Inflammatory macrophage treated with lipopolysaccharide for 1 hour (primary cell): Measurements from ENCODE around the gene WWP2.
"Not testable (repeated sequence)": the region's sequence is repeated elsewhere in the genome, so short reads cannot be mapped to it uniquely, and the experiment has no call there.

Source experiments
- DNase-seq, 2 donors: peaks; one replicate each; pipeline ENCODE4 v3.0.0-alpha.2; 2020 to 2022

Gene WWP2

DNA sequence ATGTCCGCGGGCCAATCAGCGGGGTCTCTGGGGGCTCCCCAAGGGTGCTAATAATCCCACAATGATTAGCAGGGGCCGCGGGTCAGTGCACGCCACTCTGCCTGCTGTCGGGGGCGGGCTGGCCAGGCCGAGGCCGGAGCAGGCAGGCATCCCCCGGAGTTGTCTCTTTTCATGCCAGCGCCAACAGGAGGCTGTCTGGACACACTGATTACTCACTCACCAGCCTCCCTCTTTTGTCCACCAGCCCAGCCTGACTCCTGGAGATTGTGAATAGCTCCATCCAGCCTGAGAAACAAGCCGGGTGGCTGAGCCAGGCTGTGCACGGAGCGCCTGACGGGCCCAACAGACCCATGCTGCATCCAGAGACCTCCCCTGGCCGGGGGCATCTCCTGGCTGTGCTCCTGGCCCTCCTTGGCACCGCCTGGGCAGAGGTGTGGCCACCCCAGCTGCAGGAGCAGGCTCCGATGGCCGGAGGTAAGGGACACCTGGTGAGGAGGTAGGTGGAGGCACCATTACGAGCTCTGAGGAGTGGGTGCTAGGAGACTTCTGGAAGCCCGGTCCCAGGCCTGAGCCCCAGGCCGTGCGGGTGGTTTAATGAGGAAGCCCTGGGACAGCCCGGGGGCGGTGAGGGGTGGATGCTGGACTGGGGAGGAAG, 189.0 kb downstream of the WWP2 start, which contains the start of gene CLEC18A:
Gene CLEC18A (plus strand): TSS at position 318 of the 655 bp plus-strand sequence. CDS start 33 bp downstream, at position 351.
- not testable (repeated sequence) for DNase-seq

DNA sequence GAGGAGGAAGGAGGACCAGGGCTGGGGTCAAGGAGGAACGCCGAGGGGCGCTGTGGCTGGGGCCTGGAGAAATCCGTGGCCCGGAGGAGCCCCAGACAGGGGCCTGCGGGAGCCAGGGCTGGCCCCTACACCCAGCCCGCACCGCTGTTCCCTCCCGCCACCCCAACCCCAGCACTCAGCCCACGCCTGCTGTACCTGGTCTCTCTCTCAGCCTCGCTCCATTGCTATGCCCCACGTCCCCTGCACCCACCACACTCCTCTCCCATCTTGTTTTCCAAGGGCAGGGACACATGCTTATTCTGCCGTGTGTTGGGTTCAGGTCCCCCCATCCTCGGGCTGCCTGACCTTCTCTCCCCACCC, 189.5 kb downstream of the WWP2 start:
- DNase-seq: not testable (repeated sequence)

DNA sequence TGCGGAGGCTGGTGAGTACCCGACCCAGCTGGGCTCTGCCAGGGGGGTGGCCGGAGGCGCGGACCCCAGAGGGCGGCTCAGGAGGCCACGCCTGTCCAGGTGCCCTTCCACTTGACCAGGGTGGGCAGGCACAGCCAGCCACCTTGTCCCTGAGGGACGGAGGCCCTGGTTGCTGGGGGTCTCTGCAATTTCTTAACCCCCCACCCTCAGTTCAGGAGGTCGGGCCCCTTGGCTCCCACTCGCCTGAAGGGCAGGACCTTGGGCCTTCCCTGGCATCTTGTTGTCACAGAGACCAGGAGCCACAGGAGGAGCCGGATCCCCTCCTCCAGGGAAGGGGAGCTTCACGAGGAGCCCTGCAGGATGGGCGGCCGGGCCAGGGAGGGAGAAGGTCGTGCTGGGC, 190.0 kb downstream of the WWP2 start:
- not testable (repeated sequence) for DNase-seq

- not testable (repeated sequence) for DNase-seq
These were observed 190.6 kb downstream of the WWP2 start for GRCh38 chr16:69952572-69953355.

- not testable (repeated sequence) for DNase-seq
These were observed 192.1 kb downstream of the WWP2 start for GRCh38 chr16:69954241-69954640.

DNA sequence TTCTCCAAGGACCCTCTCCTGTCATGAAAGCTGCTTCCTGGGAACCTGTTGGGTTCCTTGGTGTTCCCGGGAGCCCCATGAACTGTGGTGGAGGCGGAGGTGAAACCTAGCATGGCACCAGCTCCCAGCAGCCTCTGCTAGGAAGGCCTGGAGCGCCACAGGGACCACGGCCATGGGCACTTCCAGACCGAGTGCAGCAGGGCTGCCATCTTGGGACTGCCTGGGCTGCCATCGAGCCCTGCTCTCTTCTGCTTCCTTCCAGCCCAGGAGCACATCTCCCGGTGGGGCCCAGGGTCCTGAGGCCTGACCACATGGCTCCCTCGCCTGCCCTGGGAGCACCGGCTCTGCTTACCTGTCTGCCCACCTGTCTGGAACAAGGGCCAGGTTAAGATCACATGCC, 201.2 kb downstream of the WWP2 start:
- not testable (repeated sequence) for DNase-seq

DNA sequence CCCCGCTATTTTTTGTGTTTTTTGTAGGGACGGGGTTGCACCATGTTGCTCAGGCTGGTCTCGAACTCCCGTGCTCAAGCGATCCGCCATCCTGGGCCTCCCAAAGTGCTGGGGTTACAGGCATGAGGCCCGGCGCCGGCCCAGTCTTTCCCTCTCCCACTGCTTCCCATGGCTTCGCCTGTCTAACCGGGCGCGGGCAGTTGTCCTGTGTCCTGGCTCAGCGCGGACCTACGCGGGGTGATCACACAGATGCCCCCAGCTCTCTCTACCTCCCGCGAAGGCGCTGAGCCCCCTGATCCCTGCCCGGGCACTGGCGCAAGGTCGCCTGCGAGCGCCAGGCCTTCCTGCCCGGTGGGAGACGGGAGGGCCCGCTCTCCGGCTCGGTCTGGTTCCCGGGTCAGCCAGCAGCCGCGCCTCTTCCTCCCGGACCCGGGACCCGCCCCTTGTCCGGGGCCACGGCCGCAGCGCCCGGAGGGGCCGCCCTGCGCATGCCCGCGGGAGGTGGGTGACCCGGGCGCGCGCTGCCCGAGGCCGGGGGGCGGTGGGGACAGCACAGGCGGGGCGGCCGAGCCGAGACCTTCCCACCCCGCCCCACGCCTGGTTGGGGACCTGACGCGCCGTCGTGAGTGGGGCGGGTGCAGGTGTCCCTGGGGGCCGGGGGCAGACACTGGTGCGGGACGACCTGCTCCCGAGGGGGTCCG, 203.0 kb downstream of the WWP2 start:
- DNase-seq: not testable (repeated sequence)

- not testable (repeated sequence) for DNase-seq
These were observed 203.5 kb downstream of the WWP2 start for GRCh38 chr16:69965661-69966054.

- not testable (repeated sequence) for DNase-seq
These were observed 205.6 kb downstream of the WWP2 start for GRCh38 chr16:69967688-69968087.

DNA sequence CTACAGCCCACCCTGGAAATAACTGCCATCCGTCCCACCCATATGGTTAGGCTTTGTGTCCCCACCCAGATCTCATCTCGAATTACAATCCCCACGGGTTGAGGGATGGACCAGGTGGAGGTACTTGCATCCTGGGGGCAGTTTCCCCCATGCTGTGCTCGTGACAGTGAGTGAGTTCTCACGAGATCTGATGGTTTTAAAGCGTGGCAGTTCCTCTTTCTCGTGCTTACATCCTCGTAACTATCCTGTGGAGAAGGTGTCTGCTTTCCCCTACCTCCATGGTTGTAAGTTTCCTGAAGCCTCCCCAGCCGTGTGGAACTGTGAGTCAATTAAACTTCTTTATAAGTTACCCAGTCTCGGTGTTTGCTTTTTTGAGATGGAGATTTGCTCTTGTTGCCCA, 206.0 kb downstream of the WWP2 start:
- not testable (repeated sequence) for DNase-seq

DNA sequence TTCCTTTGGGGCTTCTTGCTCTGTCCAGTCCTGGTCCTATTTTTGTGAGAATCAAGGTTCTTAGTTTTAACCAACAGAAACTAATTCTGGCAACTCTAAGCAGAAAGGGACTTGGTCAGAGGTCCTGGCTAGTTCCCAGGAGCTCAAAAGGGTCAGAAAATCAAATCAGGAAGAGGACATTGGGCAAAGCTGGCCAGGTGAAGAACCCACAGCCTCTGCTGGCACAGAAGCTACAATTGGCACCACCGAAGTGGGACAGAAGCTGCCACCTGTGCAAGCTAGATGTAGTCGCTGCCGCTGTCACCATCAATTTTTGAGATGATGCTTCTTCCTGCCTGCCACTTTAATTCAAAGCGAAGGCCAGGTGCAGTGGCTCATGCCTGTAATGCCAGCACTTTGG, 207.5 kb downstream of the WWP2 start:
- DNase-seq: not testable (repeated sequence)

DNA sequence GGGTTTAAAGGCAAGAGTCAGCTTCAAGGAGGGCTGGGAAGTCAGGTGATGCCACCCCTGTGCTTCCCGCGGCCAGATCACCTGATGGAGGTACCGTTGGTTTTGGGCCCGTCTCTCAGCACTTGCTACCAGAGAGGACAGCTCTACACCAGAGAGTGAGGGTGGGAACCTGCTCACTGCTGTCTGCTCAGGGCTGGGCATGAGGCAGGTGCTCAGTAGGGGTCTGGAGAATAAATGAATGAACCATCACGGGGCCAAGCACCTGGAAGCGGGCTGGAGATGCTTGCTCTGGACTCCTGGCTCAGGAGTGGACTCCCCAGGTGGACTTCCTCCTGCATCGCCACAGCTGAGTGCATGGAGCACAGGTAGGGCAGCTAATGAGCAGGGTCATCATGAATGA, 210.0 kb downstream of the WWP2 start:
- not testable (repeated sequence) for DNase-seq

DNA sequence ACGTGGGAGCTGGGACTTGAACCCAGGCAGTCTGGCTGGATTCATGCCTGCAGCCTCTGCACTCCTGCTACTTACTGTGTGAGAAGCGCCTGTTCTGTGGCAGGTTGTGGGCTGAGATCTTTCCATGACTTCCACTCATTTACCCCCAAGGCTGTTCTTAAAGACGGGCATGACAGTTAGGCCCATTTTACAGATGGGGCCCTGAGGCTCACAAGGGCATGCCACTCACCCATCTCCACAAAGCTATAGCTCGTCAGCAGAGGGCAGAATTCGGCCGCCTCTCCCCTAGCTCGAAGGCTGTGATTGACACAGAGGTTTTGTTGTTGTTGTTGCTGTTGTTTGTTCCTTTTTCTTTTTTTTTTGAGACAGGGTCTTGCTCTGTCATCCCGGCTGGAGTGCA, 210.8 kb downstream of the WWP2 start:
- DNase-seq: not testable (repeated sequence)

DNA sequence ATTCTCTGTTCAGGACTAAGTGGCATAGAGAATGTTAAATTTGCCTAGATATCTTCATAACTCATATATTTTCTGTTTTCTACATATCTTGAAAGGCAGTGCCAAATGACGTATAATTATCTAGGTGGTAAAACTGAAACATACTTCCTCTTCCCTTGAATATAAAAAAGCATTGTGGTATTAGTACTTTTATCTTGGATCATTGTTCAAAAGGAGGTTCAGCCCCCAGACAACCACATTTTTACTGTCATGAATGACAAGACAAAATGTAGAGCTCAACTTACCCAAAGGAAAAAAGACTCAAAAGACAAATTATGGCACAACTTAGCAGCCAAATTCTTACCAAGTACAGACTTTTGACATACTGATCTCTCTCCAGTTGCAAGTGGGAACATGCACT, 223.1 kb downstream of the WWP2 start:
- DNase-seq: not testable (repeated sequence)
